DOHH2 (cell line): ENCODE data around the gene PTGIS.

Experiments
- H3F3A ChIP-seq: fragments of 200-600 bp; sonication (generic), shearing (Covaris generic); 2 replicates; pipeline ENCODE4 v1.6.0; 2016; ENCODE audit warnings: antibody characterized with exemption, mild to moderate bottlenecking; ENCODE audit not compliant: control insufficient read depth, insufficient read depth
- H3K27ac ChIP-seq: fragments of 200-600 bp; sonication (generic); 2 replicates; pipeline ENCODE4 v1.5.1; 2014; ENCODE audit warnings: low read depth, mild to moderate bottlenecking, low read length, moderate library complexity
- H3K27me3 ChIP-seq: fragments of 200-600 bp; sonication (generic); 2 replicates; pipeline ENCODE4 v1.6.1; 2014; ENCODE audit warnings: mild to moderate bottlenecking, low read length, mixed read lengths; ENCODE audit not compliant: control insufficient read depth
- H3K36me3 ChIP-seq: fragments of 200-600 bp; sonication (generic); 2 replicates; pipeline ENCODE4 v1.6.1; 2014; ENCODE audit warnings: mild to moderate bottlenecking, low read length, moderate library complexity, mixed read lengths; ENCODE audit not compliant: control insufficient read depth
- H3K4me1 ChIP-seq: fragments of 200-600 bp; sonication (generic); 2 replicates; pipeline ENCODE4 v1.6.1; 2014; ENCODE audit warnings: mild to moderate bottlenecking, low read length, mixed read lengths; ENCODE audit not compliant: control insufficient read depth
- H3K4me2 ChIP-seq: fragments of 200-600 bp; sonication (generic); 2 replicates; pipeline ENCODE4 v1.6.0; 2014; ENCODE audit warnings: mild to moderate bottlenecking, low read length, moderate library complexity
- H3K4me3 ChIP-seq: fragments of 200-600 bp; sonication (generic); 2 replicates; pipeline ENCODE4 v1.5.1; 2014; ENCODE audit warnings: mild to moderate bottlenecking, low read length, mixed read lengths
- H3K79me2 ChIP-seq: fragments of 200-600 bp; sonication (generic); 2 replicates; pipeline ENCODE4 v1.6.1; 2014; ENCODE audit warnings: mild to moderate bottlenecking, low read length, mixed read lengths; ENCODE audit not compliant: control insufficient read depth
- H3K9me2 ChIP-seq: fragments of 200-600 bp; sonication (generic); replicated peaks from 2 replicates; pipeline ENCODE4 v1.6.1; 2014; ENCODE audit warnings: mild to moderate bottlenecking, low read length, mixed read lengths; ENCODE audit not compliant: control insufficient read depth
- H3K9me3 ChIP-seq: fragments of 200-600 bp; sonication (generic); 2 replicates; pipeline ENCODE4 v1.6.1; 2014; ENCODE audit warnings: antibody characterized with exemption, low read length, mixed read lengths; ENCODE audit not compliant: control insufficient read depth, insufficient read depth
- H4K20me1 ChIP-seq: fragments of 200-600 bp; sonication (generic); 2 replicates; pipeline ENCODE4 v1.6.0; 2014; ENCODE audit warnings: low read depth, mild to moderate bottlenecking, antibody characterized with exemption, low read length, moderate library complexity; ENCODE audit not compliant: control insufficient read depth, insufficient read depth
- EZH2phosphoT487 ChIP-seq: fragments of 200-600 bp; sonication (generic); IDR thresholded peaks from 2 replicates; pipeline ENCODE4 v1.6.1; 2017; ENCODE audit warnings: borderline replicate concordance, mild to moderate bottlenecking, antibody characterized with exemption, low read length, moderate library complexity, mixed read lengths
- TF ChIP-seq, protein P1 (sequence below): fragments of 200-600 bp; sonication (generic); IDR thresholded peaks from one replicate; pipeline ENCODE4 v1.5.1; 2014; ENCODE audit warnings: antibody characterized with exemption, mild to moderate bottlenecking, low read depth, low read length; ENCODE audit not compliant: poor library complexity, severe bottlenecking

Gene PTGIS

DNA sequence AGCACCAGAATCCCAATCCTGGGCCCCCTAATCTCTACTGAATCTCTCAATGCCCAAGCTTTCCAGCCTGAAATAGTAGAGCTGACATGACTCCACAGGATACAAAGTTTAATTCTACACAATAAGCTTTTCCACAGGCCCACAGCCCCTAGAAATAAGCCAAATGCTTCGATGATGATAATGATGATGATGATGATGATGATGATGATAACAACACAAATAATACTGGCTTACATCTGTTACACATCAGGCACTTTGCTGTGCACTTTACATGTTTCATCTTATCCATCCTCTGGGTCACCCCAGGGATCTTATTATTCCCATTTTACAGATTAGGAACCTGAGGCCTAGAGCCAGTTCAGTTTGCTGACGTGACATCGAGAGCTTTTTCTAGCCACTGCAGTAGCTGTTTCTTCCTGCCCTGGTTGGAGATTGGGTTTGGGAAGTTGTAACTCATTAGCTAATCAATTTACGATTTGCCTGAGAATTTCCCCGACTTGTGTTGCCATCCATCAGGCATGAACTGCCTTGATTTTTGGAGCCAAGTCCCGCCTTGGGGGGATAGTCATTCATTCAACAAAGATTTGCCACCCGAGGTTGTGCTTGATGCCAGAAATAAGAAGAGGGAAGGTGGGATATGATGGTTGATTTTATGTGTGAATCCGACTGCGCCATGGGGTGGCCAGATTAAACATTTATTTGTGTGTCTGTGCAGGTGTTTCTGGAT is 105.9 kb downstream of the PTGIS start:
- Histone ChIP-seq H3K79me2 (no peaks in the 10 kb centered on the region), H3K36me3 (no peaks in the 10 kb centered on the region), H3K27ac (no peak overlapping the region), H3K27me3 (peaks cover 20% of the 10 kb centered on the region), H3K4me3 (no peak overlapping the region), H3K9me2 (no peaks in the 10 kb centered on the region), H3K4me1 (no peaks in the 10 kb centered on the region), H3F3A (no peaks in the 10 kb centered on the region), H4K20me1 (no peaks in the 10 kb centered on the region), H3K9me3 (no peaks in the 10 kb centered on the region), H3K4me2 (no peak overlapping the region)
- TF ChIP-seq, protein P1, sequence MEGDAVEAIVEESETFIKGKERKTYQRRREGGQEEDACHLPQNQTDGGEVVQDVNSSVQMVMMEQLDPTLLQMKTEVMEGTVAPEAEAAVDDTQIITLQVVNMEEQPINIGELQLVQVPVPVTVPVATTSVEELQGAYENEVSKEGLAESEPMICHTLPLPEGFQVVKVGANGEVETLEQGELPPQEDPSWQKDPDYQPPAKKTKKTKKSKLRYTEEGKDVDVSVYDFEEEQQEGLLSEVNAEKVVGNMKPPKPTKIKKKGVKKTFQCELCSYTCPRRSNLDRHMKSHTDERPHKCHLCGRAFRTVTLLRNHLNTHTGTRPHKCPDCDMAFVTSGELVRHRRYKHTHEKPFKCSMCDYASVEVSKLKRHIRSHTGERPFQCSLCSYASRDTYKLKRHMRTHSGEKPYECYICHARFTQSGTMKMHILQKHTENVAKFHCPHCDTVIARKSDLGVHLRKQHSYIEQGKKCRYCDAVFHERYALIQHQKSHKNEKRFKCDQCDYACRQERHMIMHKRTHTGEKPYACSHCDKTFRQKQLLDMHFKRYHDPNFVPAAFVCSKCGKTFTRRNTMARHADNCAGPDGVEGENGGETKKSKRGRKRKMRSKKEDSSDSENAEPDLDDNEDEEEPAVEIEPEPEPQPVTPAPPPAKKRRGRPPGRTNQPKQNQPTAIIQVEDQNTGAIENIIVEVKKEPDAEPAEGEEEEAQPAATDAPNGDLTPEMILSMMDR: no peak
- TF ChIP-seq EZH2phosphoT487: no peak

DNA sequence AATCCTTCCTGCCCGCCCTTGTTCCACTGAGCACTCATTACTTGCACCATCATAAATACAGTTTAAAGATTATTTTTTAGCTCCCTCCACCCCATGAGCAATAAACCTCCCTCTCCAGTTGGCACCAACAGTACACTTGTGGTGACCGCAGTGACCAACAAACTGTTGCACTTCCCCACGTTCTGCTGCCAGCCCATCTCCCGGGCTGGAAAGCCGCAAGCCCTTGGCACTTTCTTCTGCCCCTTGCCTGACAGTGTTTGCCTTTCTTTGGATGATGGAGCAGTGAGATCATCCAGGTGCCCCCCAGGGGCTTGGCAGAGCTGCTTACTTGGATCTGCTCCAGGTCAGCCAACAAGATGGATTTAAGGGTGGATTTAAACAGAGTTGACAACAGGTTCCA is 107.0 kb downstream of the PTGIS start:
- Histone ChIP-seq H3K4me3 (no peak overlapping the region), H4K20me1 (no peaks in the 10 kb centered on the region), H3K4me1 (no peaks in the 10 kb centered on the region), H3K9me2 (no peaks in the 10 kb centered on the region), H3K27me3 (peaks cover 20% of the 10 kb centered on the region), H3K27ac (no peak overlapping the region), H3K79me2 (no peaks in the 10 kb centered on the region), H3K36me3 (no peaks in the 10 kb centered on the region), H3K9me3 (no peaks in the 10 kb centered on the region), H3K4me2 (no peak overlapping the region), H3F3A (no peaks in the 10 kb centered on the region)
- TF ChIP-seq, protein P1: no peak
- TF ChIP-seq EZH2phosphoT487: no peak

DNA sequence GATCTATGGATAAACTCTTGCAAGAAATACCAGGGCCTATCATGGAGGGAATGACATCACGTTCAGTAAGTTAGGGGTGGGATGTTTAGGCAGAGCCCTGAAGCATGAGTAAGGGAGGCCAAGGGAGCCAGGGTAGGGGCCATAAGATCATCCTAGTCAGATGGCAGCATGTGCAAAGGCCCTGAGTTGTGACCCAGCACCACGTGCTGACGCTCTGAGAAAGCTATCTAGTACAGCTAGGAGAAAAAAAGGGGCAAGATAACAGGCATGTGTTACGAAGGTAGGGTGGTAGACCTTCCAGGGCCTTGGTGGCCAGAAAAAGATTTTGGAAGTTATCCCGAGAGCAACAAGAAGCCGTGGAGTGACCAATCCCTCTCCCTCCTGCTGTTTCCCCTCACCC is 107.8 kb downstream of the PTGIS start:
- TF ChIP-seq, protein P1: no peak
- TF ChIP-seq EZH2phosphoT487: no peak
- Histone ChIP-seq H3K27ac (no peak overlapping the region), H3K9me3 (no peaks in the 10 kb centered on the region), H3K4me2 (no peak overlapping the region), H3F3A (no peaks in the 10 kb centered on the region), H3K4me1 (no peaks in the 10 kb centered on the region), H3K27me3 (peaks cover 20% of the 10 kb centered on the region), H4K20me1 (no peaks in the 10 kb centered on the region), H3K36me3 (no peaks in the 10 kb centered on the region), H3K79me2 (no peaks in the 10 kb centered on the region), H3K9me2 (no peaks in the 10 kb centered on the region), H3K4me3 (no peak overlapping the region)
